DND-41 (cell line): ENCODE results near the gene OVOL1.

Source experiments
- CTCF ChIP-seq: IDR thresholded peaks from 2 replicates; pipeline ENCODE4 v1.5.1; 2012; ENCODE audit warnings: borderline replicate concordance, low read length, moderate library complexity, mild to moderate bottlenecking; ENCODE audit not compliant: poor library complexity, severe bottlenecking; ENCODE audit errors: extremely low read depth
- EZH2 ChIP-seq: IDR thresholded peaks from 3 replicates; pipeline ENCODE4 v1.6.1; 2012; ENCODE audit warnings: borderline replicate concordance, low read depth, mild to moderate bottlenecking, moderate library complexity, low read length, inconsistent platforms; ENCODE audit not compliant: severe bottlenecking

- TF ChIP-seq CTCF: no peak
- TF ChIP-seq EZH2: no peak
Observed at GRCh38 chr11:65808744-65809341, 22.0 kb downstream of the OVOL1 start.
